Thymus (tissue), 11 donors: ENCODE measurements around the gene DGKZ. TPM values are rescaled to one million over a fixed set of nuclear protein-coding genes. Genes with fewer than 3 reads are reported as not detected.

ENCODE experiments used
- DNase-seq, 9 donors: peaks; one replicate each; pipeline ENCODE4 v3.0.0-alpha.2; 2013; ENCODE audit warnings: low spot score in 9 of 9, low read depth in 6 of 9, missing footprints in 1 of 9
- H3K27ac ChIP-seq, 2 donors: one replicate each; pipeline ENCODE4 v1.5.1; 2013; ENCODE audit warnings: control low read depth in 1 of 2, low read depth in 1 of 2, low read length in 1 of 2, mild to moderate bottlenecking in 1 of 2, moderate library complexity in 1 of 2
- H3K27me3 ChIP-seq, 2 donors: one replicate each; pipeline ENCODE4 v1.5.1; 2013; ENCODE audit warnings: low read length in 1 of 2; ENCODE audit not compliant: control insufficient read depth in 2 of 2, insufficient read depth in 1 of 2
- H3K36me3 ChIP-seq, 2 donors: one replicate each; pipeline ENCODE4 v1.5.1; 2013; ENCODE audit warnings: low read length in 1 of 2, mild to moderate bottlenecking in 1 of 2, moderate library complexity in 1 of 2; ENCODE audit not compliant: control insufficient read depth in 2 of 2, insufficient read depth in 2 of 2
- H3K4me1 ChIP-seq, 2 donors: one replicate each; pipeline ENCODE4 v1.5.1; 2013; ENCODE audit warnings: low read length in 2 of 2; ENCODE audit not compliant: control insufficient read depth in 2 of 2, insufficient read depth in 2 of 2
- H3K4me3 ChIP-seq, 2 donors: one replicate each; pipeline ENCODE4 v1.5.1; 2013; ENCODE audit warnings: low read length in 2 of 2, control low read depth in 1 of 2, mild to moderate bottlenecking in 1 of 2
- H3K9me3 ChIP-seq, 2 donors: one replicate each; pipeline ENCODE4 v1.5.1; 2013; ENCODE audit warnings: low read length in 1 of 2, mild to moderate bottlenecking in 1 of 2; ENCODE audit not compliant: control insufficient read depth in 2 of 2, insufficient read depth in 1 of 2
- WGBS: extraction: QIAGEN DNeasy Blood & Tissue Kit; methylation state at CpG from one replicate; pipeline ENCODE4 v1.1.7; 2013; 5-methylcytosine and 5-hydroxymethylcytosine counted together
- polyA plus RNA-seq: library from polyadenylated mRNA; stranded (reverse); fragments of 200-250 nt; gene quantifications from one replicate; pipeline ENCODE4 v1.2.3, GENCODE V29; 2013
- total RNA-seq: library from RNA; stranded (reverse); fragments of 120-200 nt; gene quantifications from one replicate; pipeline ENCODE4 v1.2.4, GENCODE V29; 2013
- donor health status: healthy.

The DGKZ gene
- total and polyA plus RNA-seq, 2 donors: 52.8 to 139 TPM

- no peak overlapping the region for H3K27ac ChIP-seq
- no peaks in the 10 kb centered on the region for H3K27me3 ChIP-seq
- no peaks in the 10 kb centered on the region for H3K9me3 ChIP-seq
- peaks cover 51 to 52% of the 10 kb centered on the region in 2 donors for H3K36me3 ChIP-seq
- H3K4me1 ChIP-seq: no peaks in the 10 kb centered on the region
- H3K4me3 ChIP-seq: no peak overlapping the region
- WGBS: 95% methylated on average over 6 of the region's 6 CpGs
- no peak for DNase-seq
These were observed 56.0 kb downstream of the DGKZ start for GRCh38 chr11:46402957-46403902.

- H3K36me3 ChIP-seq: peaks cover 57 to 64% of the 10 kb centered on the region in 2 donors
- DNase-seq: no peak
- H3K27me3 ChIP-seq: no peaks in the 10 kb centered on the region
- no peaks in the 10 kb centered on the region for H3K9me3 ChIP-seq
- no peak overlapping the region for H3K27ac ChIP-seq
- H3K4me3 ChIP-seq: no peak overlapping the region
- WGBS: 94% methylated on average over 5 of the region's 5 CpGs
- no peaks in the 10 kb centered on the region for H3K4me1 ChIP-seq
These were observed 57.3 kb downstream of the DGKZ start for GRCh38 chr11:46404476-46405017.

GRCh38 chr11:46407635-46408034, 60.4 kb downstream of the DGKZ start:
- WGBS: 96% methylated on average over 10 of the region's 10 CpGs
- Histone ChIP-seq H3K4me1 (peaks cover 2 to 3% of the 10 kb centered on the region in 2 donors), H3K27ac (no peak overlapping the region), H3K4me3 (no peak overlapping the region), H3K9me3 (no peaks in the 10 kb centered on the region), H3K27me3 (no peaks in the 10 kb centered on the region), H3K36me3 (peaks cover 45 to 65% of the 10 kb centered on the region in 2 donors)
- DNase-seq: no peak

- H3K36me3 ChIP-seq: peaks cover 45 to 62% of the 10 kb centered on the region in 2 donors
These were observed 61.2 kb downstream of the DGKZ start for GRCh38 chr11:46408407-46408986.

GRCh38 chr11:46410021-46410420, 62.8 kb downstream of the DGKZ start:
- Histone ChIP-seq H3K27ac (no peak overlapping the region), H3K4me1 (peaks cover 17 to 25% of the 10 kb centered on the region in 2 donors), H3K27me3 (no peaks in the 10 kb centered on the region), H3K9me3 (no peaks in the 10 kb centered on the region), H3K4me3 (no peak overlapping the region), H3K36me3 (peaks cover 30 to 53% of the 10 kb centered on the region in 2 donors)
- WGBS: 95% methylated on average over 5 of the region's 5 CpGs
- DNase-seq: no peak

More at GRCh38 chr11:46408407-46408986, 61.2 kb downstream of the DGKZ start:
- H3K9me3 ChIP-seq: no peaks in the 10 kb centered on the region
- WGBS: 97% methylated on average over 6 of the region's 6 CpGs
- H3K27me3 ChIP-seq: no peaks in the 10 kb centered on the region
- no peak for DNase-seq
- no peak overlapping the region for H3K4me3 ChIP-seq
- H3K4me1 ChIP-seq: peaks cover 3 to 10% of the 10 kb centered on the region in 2 donors
- no peak overlapping the region for H3K27ac ChIP-seq

- no peak overlapping the region for H3K4me3 ChIP-seq
- peaks cover 34% of the 10 kb centered on the region in 2 donors for H3K4me1 ChIP-seq
- 21% methylated on average over 9 of the region's 9 CpGs for WGBS
- H3K36me3 ChIP-seq: peaks cover 10 to 45% of the 10 kb centered on the region in 2 donors
- no peaks in the 10 kb centered on the region for H3K27me3 ChIP-seq
- H3K9me3 ChIP-seq: no peaks in the 10 kb centered on the region
- peak in 7 of 9 donors; percentile 13 to 80 (median 45) for DNase-seq
- H3K27ac ChIP-seq: peak overlapping the region; percentile 47 to 76
These were observed 66.7 kb downstream of the DGKZ start for GRCh38 chr11:46413760-46414465.

- Histone ChIP-seq H3K27ac (peak overlapping the region; percentile 47 to 76), H3K27me3 (no peaks in the 10 kb centered on the region), H3K36me3 (peaks cover 8 to 41% of the 10 kb centered on the region in 2 donors), H3K4me3 (no peak overlapping the region), H3K9me3 (no peaks in the 10 kb centered on the region), H3K4me1 (peaks cover 34% of the 10 kb centered on the region in 2 donors)
- DNase-seq: peak in 7 of 9 donors; percentile 17 to 71 (median 39)
- 15% methylated on average over 5 of the region's 5 CpGs for WGBS
These were observed 67.2 kb downstream of the DGKZ start for GRCh38 chr11:46414466-46414796.

GRCh38 chr11:46414879-46415278, 67.6 kb downstream of the DGKZ start:
- WGBS: 53% methylated on average over 3 of the region's 3 CpGs
- H3K4me3 ChIP-seq: no peak overlapping the region
- peak overlapping the region; percentile 43 to 76 for H3K27ac ChIP-seq
- no peak for DNase-seq
- no peaks in the 10 kb centered on the region for H3K9me3 ChIP-seq
- H3K36me3 ChIP-seq: peaks cover 5 to 38% of the 10 kb centered on the region in 2 donors
- peaks cover 32 to 34% of the 10 kb centered on the region in 2 donors for H3K4me1 ChIP-seq
- no peaks in the 10 kb centered on the region for H3K27me3 ChIP-seq
